Thymus (tissue), 11 donors: ENCODE data around the gene SPOCK1. TPM values are rescaled to one million over a fixed set of nuclear protein-coding genes. Genes with fewer than 3 reads are reported as not detected.
A peak's percentile ranks its signal among the peaks of the same experiment; 100 is the strongest.

Experiments
- DNase-seq, 9 donors: peaks; one replicate each; pipeline ENCODE4 v3.0.0-alpha.2; 2013; ENCODE audit warnings: low spot score in 9 of 9, low read depth in 6 of 9, missing footprints in 1 of 9
- H3K27ac ChIP-seq, 2 donors: one replicate each; pipeline ENCODE4 v1.5.1; 2013; ENCODE audit warnings: control low read depth in 1 of 2, low read depth in 1 of 2, low read length in 1 of 2, mild to moderate bottlenecking in 1 of 2, moderate library complexity in 1 of 2
- H3K27me3 ChIP-seq, 2 donors: one replicate each; pipeline ENCODE4 v1.5.1; 2013; ENCODE audit warnings: low read length in 1 of 2; ENCODE audit not compliant: control insufficient read depth in 2 of 2, insufficient read depth in 1 of 2
- H3K36me3 ChIP-seq, 2 donors: one replicate each; pipeline ENCODE4 v1.5.1; 2013; ENCODE audit warnings: low read length in 1 of 2, mild to moderate bottlenecking in 1 of 2, moderate library complexity in 1 of 2; ENCODE audit not compliant: control insufficient read depth in 2 of 2, insufficient read depth in 2 of 2
- H3K4me1 ChIP-seq, 2 donors: one replicate each; pipeline ENCODE4 v1.5.1; 2013; ENCODE audit warnings: low read length in 2 of 2; ENCODE audit not compliant: control insufficient read depth in 2 of 2, insufficient read depth in 2 of 2
- H3K4me3 ChIP-seq, 2 donors: one replicate each; pipeline ENCODE4 v1.5.1; 2013; ENCODE audit warnings: low read length in 2 of 2, control low read depth in 1 of 2, mild to moderate bottlenecking in 1 of 2
- H3K9me3 ChIP-seq, 2 donors: one replicate each; pipeline ENCODE4 v1.5.1; 2013; ENCODE audit warnings: low read length in 1 of 2, mild to moderate bottlenecking in 1 of 2; ENCODE audit not compliant: control insufficient read depth in 2 of 2, insufficient read depth in 1 of 2
- WGBS: extraction: QIAGEN DNeasy Blood & Tissue Kit; methylation state at CpG from one replicate; pipeline ENCODE4 v1.1.7; 2013; 5-methylcytosine and 5-hydroxymethylcytosine counted together
- polyA plus RNA-seq: library from polyadenylated mRNA; stranded (reverse); fragments of 200-250 nt; gene quantifications from one replicate; pipeline ENCODE4 v1.2.3, GENCODE V29; 2013
- total RNA-seq: library from RNA; stranded (reverse); fragments of 120-200 nt; gene quantifications from one replicate; pipeline ENCODE4 v1.2.4, GENCODE V29; 2013
- donor health status: healthy.

Gene SPOCK1
- total and polyA plus RNA-seq, 2 donors, result 3.7 to 8.6 TPM

DNA sequence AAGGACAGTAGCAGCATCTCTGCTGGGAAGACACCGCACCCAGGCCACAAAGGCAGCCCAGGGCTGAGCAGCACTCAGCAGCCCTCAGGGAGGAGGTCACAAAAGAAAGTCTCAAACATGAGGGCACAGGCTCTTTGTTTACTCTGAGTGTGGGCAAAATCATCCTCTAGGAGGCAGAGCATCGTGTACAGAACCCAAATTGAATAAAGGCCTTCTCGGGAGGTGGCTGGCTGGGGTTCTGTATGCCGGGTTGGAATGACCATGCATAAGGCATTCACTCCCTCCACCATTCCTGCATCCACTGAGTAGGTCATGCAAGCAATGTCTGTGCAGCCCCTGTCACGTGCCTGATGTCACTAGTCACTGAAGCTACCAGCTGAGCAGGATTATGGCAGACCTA lies 412.8 kb downstream of the SPOCK1 start:
- Histone ChIP-seq H3K27me3 (no peaks in the 10 kb centered on the region), H3K9me3 (no peaks in the 10 kb centered on the region), H3K27ac (no peak overlapping the region), H3K4me3 (no peak overlapping the region), H3K4me1 (peaks cover 0 to 7% of the 10 kb centered on the region in 2 donors), H3K36me3 (no peaks in the 10 kb centered on the region)
- DNase-seq, result no peak
- 85% methylated on average over 5 of the region's 5 CpGs for WGBS

DNA sequence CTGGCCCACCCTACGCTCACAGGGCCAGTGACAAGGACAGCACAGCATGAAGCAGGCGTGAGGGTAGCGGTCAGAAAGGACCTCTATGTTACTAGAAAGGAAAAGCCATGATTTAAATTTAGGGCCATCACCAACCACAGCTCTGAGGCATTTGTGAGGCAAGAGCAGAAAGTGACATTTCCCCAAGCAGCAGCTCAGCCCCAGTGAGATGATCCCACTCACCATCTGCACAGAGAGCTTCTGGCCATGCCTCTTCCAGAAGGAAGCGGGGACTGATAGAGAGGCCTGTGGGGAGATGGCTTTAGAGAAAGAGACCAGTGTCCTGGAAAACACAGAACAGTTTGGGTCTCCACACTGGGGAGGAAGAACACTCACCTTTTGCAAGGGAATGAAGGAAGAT lies 413.9 kb downstream of the SPOCK1 start:
- DNase-seq, result no peak
- Histone ChIP-seq H3K4me1 (peaks cover 0 to under 1% of the 10 kb centered on the region in 2 donors), H3K4me3 (no peak overlapping the region), H3K36me3 (no peaks in the 10 kb centered on the region), H3K27me3 (no peaks in the 10 kb centered on the region), H3K27ac (no peak overlapping the region), H3K9me3 (no peaks in the 10 kb centered on the region)
- 77% methylated on average over 4 of the region's 4 CpGs for WGBS

DNA sequence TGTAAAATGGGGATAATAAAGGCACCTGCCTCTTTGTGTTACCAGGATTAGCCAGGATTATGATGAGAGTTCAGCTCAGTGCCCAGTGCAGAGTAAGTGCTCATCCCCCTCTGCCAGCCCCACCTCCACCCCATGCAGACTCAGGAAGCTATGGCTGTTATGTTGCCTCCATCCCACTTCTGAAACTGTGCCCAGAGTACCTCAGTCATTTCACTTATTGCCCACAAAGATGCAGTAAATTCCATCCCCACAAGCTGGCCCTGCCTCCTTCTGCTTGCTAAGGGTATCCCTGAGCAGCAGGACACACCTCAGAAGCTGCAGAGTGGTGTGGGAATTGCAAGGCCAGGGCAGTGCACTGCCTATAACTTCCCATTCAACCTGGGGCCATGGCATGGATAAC lies 415.1 kb downstream of the SPOCK1 start:
- Histone ChIP-seq H3K36me3 (no peaks in the 10 kb centered on the region), H3K9me3 (no peaks in the 10 kb centered on the region), H3K4me3 (no peak overlapping the region), H3K27ac (no peak overlapping the region), H3K4me1 (no peaks in the 10 kb centered on the region), H3K27me3 (no peaks in the 10 kb centered on the region)
- no peak for DNase-seq

DNA sequence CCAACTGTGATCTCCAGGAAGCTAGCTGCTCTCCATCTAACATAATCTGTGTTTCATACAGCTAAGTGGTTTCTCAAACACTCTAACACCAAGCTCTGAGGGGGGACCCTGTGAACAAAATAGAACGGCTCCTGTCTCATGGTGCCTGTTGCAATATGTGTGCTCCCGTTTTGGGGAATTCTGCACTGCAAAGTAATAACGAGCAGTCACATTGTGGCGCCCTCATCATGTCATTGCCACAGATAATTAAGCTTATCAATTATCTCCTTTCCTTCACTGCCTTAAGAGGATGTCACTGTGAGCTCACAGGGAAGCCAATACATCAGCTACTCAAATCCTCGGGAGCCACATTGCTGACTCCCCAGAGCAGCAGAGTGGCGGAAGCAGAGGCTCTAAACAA lies 416.2 kb downstream of the SPOCK1 start:
- Histone ChIP-seq H3K4me3 (no peak overlapping the region), H3K27ac (no peak overlapping the region), H3K4me1 (no peaks in the 10 kb centered on the region), H3K27me3 (no peaks in the 10 kb centered on the region), H3K36me3 (no peaks in the 10 kb centered on the region), H3K9me3 (no peaks in the 10 kb centered on the region)
- DNase-seq, result no peak
- WGBS, result 92% methylated on average over 6 of the region's 6 CpGs

DNA sequence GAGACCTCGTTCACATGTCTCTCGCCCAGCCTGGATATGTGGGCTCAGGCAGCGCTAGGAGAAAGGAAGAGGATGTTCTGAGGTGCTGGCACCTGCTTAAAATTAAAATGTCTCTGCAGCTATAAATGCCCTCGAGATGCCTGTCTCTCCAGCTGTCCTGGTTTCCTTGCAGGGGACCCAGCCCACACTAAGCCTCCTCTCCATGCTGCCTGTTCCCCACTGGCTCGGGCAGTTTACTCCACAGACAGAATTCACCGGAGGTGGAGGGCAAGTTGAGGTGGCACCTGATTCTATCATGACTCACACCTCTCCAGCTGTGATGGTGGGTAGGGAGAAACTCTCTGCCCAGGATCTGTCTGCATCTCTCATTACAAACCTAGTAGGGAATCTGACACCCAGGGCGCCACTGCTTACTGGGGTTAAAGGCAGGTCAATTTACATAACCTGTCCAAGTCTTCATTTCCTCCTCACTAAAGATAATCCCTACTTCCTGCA lies 420.9 kb downstream of the SPOCK1 start:
- 69% methylated on average over 7 of the region's 7 CpGs for WGBS
- DNase-seq, result no peak
- Histone ChIP-seq H3K4me3 (no peak overlapping the region), H3K9me3 (no peaks in the 10 kb centered on the region), H3K36me3 (no peaks in the 10 kb centered on the region), H3K27me3 (no peaks in the 10 kb centered on the region), H3K27ac (no peak overlapping the region), H3K4me1 (no peaks in the 10 kb centered on the region)

DNA sequence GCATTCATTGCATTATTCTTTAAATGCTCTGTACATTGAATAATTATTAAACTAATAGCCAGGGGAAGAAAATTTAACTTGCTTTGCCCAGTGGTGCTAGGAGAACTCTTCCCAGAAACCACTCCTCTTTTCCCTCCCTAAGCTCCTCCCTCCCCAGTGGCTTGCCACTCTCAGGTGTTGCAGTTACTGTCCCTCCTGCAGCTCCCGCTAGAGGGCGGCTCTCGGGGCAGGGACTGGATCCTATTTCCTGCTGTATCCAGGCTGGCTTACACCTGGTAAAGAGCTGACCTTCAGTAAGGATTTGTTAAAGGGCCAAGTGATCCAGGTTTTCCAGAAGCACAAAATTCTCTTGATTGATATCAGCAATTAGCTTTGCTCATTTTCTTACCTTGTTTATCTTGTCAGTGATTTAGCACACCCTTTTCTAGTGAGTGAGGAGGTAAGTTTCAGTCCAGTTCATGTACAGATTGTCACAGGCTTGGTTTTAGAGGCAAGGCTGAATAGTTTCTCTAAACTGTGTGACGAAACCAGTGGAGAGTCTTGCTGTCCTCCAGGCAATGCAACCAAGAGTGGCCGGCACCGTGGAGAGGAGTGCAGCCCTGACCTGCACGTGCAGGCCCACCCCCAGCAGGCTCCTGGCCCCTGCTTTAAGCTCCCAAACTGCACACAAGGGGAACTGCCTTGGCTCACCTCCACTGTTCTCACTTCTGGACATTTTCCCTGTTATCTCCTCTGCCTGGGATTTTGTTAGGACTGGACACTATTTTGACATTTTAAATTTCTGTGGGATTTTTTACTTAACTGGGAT lies 423.8 kb downstream of the SPOCK1 start:
- Histone ChIP-seq H3K4me3 (no peak overlapping the region), H3K27ac (peak overlapping the region in 1 of 2 donors; percentile 11), H3K4me1 (no peaks in the 10 kb centered on the region), H3K36me3 (no peaks in the 10 kb centered on the region), H3K9me3 (no peaks in the 10 kb centered on the region), H3K27me3 (no peaks in the 10 kb centered on the region)
- DNase-seq, result peak in 3 of 9 donors; percentile 6 to 24 (median 9)
- 51% methylated on average over 7 of the region's 7 CpGs for WGBS

DNA sequence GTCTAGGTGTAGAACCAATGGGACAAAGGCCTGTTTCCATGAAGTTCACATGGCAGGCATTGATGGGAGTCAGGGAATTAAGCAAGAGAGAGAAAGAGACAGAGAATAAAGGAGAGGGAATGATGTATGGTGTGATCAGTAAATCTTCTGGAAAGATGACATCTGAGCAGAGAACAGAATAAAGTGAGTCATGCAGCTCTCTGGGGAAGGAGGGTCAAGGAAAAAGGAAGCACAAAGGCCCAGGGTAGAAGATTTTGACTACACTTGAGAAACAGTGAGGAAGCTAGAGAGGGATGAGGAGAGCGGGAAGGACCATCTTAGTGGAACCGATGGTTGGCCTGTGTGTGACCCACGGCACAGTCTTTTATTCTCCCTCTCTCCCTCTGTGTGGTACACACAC lies 425.9 kb downstream of the SPOCK1 start:
- no peaks in the 10 kb centered on the region for H3K36me3 ChIP-seq
- H3K4me1 ChIP-seq, result no peaks in the 10 kb centered on the region
- no peak for DNase-seq
- H3K27me3 ChIP-seq, result no peaks in the 10 kb centered on the region
- H3K4me3 ChIP-seq, result no peak overlapping the region
- WGBS, result 62% methylated on average over 3 of the region's 3 CpGs
- H3K27ac ChIP-seq, result no peak overlapping the region
- H3K9me3 ChIP-seq, result no peaks in the 10 kb centered on the region

DNA sequence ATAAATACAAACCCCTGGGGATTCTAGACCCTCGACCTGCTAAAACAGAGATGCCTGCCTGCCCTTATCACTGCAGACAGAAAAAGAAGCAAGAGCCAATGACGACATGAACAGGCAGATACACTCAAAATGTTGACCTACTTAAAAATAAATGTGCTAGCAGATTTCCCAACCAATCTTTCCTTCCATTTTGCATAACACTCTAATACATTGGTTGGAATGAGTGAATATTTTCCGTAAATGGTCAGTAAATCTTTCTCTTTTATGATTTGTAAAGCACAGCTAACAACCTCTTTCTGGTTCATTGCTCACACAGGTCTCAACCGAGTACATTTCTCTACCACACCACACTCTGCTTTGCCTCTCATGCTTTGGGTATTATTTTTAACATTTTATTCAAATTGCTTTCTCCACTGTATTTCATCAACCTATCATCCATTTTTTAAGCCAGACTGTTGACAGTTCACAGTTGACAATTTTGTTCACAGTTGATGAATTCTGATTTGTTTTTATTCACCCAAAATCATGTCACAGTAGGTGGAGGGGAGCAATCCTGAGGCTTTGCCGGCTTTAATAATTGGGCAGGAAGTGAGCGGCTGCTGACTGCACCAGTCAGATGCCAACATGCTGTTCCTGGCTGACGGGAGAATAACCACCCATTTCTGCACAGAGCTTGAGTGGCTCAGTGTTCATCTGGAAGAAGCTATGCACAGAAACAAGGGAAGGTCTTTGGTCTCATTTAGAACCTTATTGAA lies 426.6 kb downstream of the SPOCK1 start:
- H3K36me3 ChIP-seq, result no peaks in the 10 kb centered on the region
- H3K27ac ChIP-seq, result no peak overlapping the region
- WGBS, result 81% methylated on average over 7 of the region's 7 CpGs
- H3K9me3 ChIP-seq, result no peaks in the 10 kb centered on the region
- DNase-seq, result no peak
- H3K4me3 ChIP-seq, result no peak overlapping the region
- no peaks in the 10 kb centered on the region for H3K4me1 ChIP-seq
- no peaks in the 10 kb centered on the region for H3K27me3 ChIP-seq

DNA sequence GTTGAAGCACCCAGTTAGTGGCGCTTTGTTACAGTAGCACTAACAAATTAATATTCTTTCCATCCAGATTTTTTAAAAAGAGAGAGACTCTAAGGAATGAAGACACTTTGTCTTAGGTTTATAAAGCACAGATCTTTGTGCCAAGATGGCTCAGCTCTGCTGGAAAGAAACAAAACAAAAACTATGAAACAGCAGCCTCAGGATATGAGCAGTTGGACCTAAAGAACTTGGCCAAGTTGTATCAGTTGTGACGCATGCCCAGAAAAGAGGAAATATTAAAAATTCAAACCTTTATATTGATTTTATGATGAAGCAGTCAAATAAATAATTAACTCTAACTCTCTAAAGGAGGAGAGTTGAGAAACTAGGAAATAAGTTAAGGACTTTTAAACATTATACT lies 427.2 kb downstream of the SPOCK1 start:
- no peaks in the 10 kb centered on the region for H3K4me1 ChIP-seq
- H3K27me3 ChIP-seq, result no peaks in the 10 kb centered on the region
- 95% methylated on average over 2 of the region's 2 CpGs for WGBS
- H3K36me3 ChIP-seq, result no peaks in the 10 kb centered on the region
- no peak for DNase-seq
- no peak overlapping the region for H3K4me3 ChIP-seq
- H3K9me3 ChIP-seq, result no peaks in the 10 kb centered on the region
- H3K27ac ChIP-seq, result no peak overlapping the region
